NCI-H2029 treated with DMSO at 0.1 percent for 48 hours (cell line): ENCODE measurements around the gene SCYGR6.

Source experiments
- DNase-seq: peaks from one replicate; lab custom pipeline; 2025; lab: John Stamatoyannopoulos, UW

The SCYGR6 gene

GRCh38 chr2:227713291-227713690, 11.3 kb downstream of the SCYGR6 start:
- no peak for DNase-seq

- DNase-seq, result no peak
Observed at GRCh38 chr2:227710986-227711385, 13.6 kb downstream of the SCYGR6 start.

GRCh38 chr2:227707390-227707789, 17.2 kb downstream of the SCYGR6 start:
- DNase-seq, result no peak

- DNase-seq, result no peak
Observed at GRCh38 chr2:227706859-227707258, 17.7 kb downstream of the SCYGR6 start.

GRCh38 chr2:227703961-227704360, 20.6 kb downstream of the SCYGR6 start:
- DNase-seq, result no peak

GRCh38 chr2:227703280-227703732, 21.3 kb downstream of the SCYGR6 start:
- peak; percentile 5 for DNase-seq

- DNase-seq, result no peak
Observed at GRCh38 chr2:227701556-227701955, 23.0 kb downstream of the SCYGR6 start.

- DNase-seq, result no peak
Observed at GRCh38 chr2:227696990-227697679, 27.4 kb downstream of the SCYGR6 start.

- no peak for DNase-seq
Observed at GRCh38 chr2:227687189-227687588, 37.4 kb downstream of the SCYGR6 start.

GRCh38 chr2:227684258-227684657, 40.3 kb downstream of the SCYGR6 start:
- DNase-seq, result no peak

GRCh38 chr2:227677928-227678327, 46.6 kb downstream of the SCYGR6 start:
- DNase-seq, result peak; percentile 8

- DNase-seq, result no peak
Observed at GRCh38 chr2:227674485-227674884, 50.1 kb downstream of the SCYGR6 start.
